Measurements from ENCODE around the gene IDH2. TPM values are rescaled to one million over a fixed set of nuclear protein-coding genes. Genes with fewer than 3 reads are reported as not detected.
"Not testable (repeated sequence)": the region's sequence is repeated elsewhere in the genome, so short reads cannot be mapped to it uniquely, and the experiment has no call there.

IDH2 gene
- total and polyA plus RNA-seq, 2 donors (not counting 3 experiments of a cell fraction or from before 2014, with no cell fraction given), result 123 to 127 TPM

GRCh38 chr15:90149609-90150340 lies 47.5 kb upstream of the IDH2 start:
- no TSS peak for BruUV-seq (replicated peaks)
- Histone ChIP-seq H4K20me1 (replicated peaks; ENCODE audit: control insufficient read depth, extremely low read depth, insufficient read depth, low read length) (no peaks in the 10 kb centered on the region), H3K9ac (replicated peaks; ENCODE audit: extremely low read depth, insufficient read depth, low read length) (no peak overlapping the region), H3K4me1 (ENCODE audit: control insufficient read depth, extremely low read depth, insufficient read depth, low read length) (no peaks in the 10 kb centered on the region), H3K4me3 (replicated peaks in 1 of 3; ENCODE audit: insufficient read depth in 1 of 3, low read depth in 1 of 3, low read length in 3 of 3) (no peak overlapping the region), H2AFZ (ENCODE audit: low read depth, low read length) (no peak overlapping the region), H3K27me3 (ENCODE audit: control insufficient read depth in 2 of 2, insufficient read depth in 2 of 2, low read length in 2 of 2) (peaks cover 0 to 2% of the 10 kb centered on the region in 2 experiments), H3K4me2 (ENCODE audit: insufficient read depth, low read length) (no peak overlapping the region), H3K79me2 (ENCODE audit: control insufficient read depth, insufficient read depth, low read length) (no peaks in the 10 kb centered on the region), H3K9me1 (replicated peaks; ENCODE audit: control insufficient read depth, extremely low read depth, insufficient read depth, low read length) (no peaks in the 10 kb centered on the region), H3K36me3 (ENCODE audit: control insufficient read depth in 2 of 2, extremely low read depth in 1 of 2, insufficient read depth in 2 of 2, low read length in 2 of 2) (no peaks in the 10 kb centered on the region), H3K9me3 (replicated peaks; ENCODE audit: control insufficient read depth, insufficient read depth, low read length) (no peaks in the 10 kb centered on the region), H3K27ac (ENCODE audit: insufficient read depth, low read depth, low read length) (no peak overlapping the region)
- dilution Hi-C loops (cut with MboI; ENCODE audit: extremely low pct_ligation_motif_present, low sequenced_read_pairs) (loop anchor here (10.0 kb wide), 1 partner anchor 65 kb away; no protein-coding TSS in a partner anchor), intact Hi-C loops (cut with micrococcal nuclease) (no loop called here)
- POLR2A ChIA-PET, result no interaction called here
- CTCF ChIA-PET, result interaction anchor here (3.7 kb wide), 1 partner anchor 71 kb away, joined by 19 read pairs; no protein-coding TSS in a partner anchor
- no peak for DNase-seq (ENCODE audit: low read depth, low spot score)
- TF ChIP-seq GATA2 (IDR thresholded peaks at IDR 0.05; ENCODE audit: insufficient read depth, insufficient read length, low read depth, low read length), result no peak
- TF ChIP-seq MAX (IDR thresholded peaks at IDR 0.05; ENCODE audit: insufficient read depth, insufficient read length), result no peak
- TF ChIP-seq JUN (IDR thresholded peaks at IDR 0.05; ENCODE audit: borderline replicate concordance, insufficient read depth, insufficient read length, low read depth), result no peak
- no peak for TF ChIP-seq MYC (IDR thresholded peaks at IDR 0.05; ENCODE audit: low read depth, low read length)
- no peak for TF ChIP-seq FOS (IDR thresholded peaks at IDR 0.05; ENCODE audit: borderline replicate concordance, insufficient read depth, low read length)
- TF ChIP-seq POLR2AphosphoS5 (IDR thresholded peaks at IDR 0.05; ENCODE audit: insufficient read depth, low read depth, low read length), result no peak
- no peak for TF ChIP-seq CTCF (IDR thresholded peaks at IDR 0.05; ENCODE audit: extremely low read depth in 1 of 2, insufficient read depth in 1 of 2, low read depth in 1 of 2, low read length in 2 of 2)
- TF ChIP-seq EZH2 (IDR thresholded peaks at IDR 0.05; ENCODE audit: borderline replicate concordance, low read depth, low read length, severe bottlenecking), result no peak
- TF ChIP-seq POLR2A (IDR thresholded peaks at IDR 0.05; ENCODE audit: low read depth, low read length), result no peak
- FAIRE-seq, result no peak

- H3K79me2 ChIP-seq (ENCODE audit: control insufficient read depth, insufficient read depth, low read length); H3K4me2 ChIP-seq (ENCODE audit: insufficient read depth, low read length); POLR2A ChIA-PET; H3K9me1 ChIP-seq (replicated peaks; ENCODE audit: control insufficient read depth, extremely low read depth, insufficient read depth, low read length); H3K27ac ChIP-seq (ENCODE audit: insufficient read depth, low read depth, low read length); H3K36me3 ChIP-seq (ENCODE audit: control insufficient read depth in 2 of 2, extremely low read depth in 1 of 2, insufficient read depth in 2 of 2, low read length in 2 of 2); BruUV-seq (replicated peaks); DNase-seq (ENCODE audit: low read depth, low spot score); H3K4me3 ChIP-seq (replicated peaks in 1 of 3; ENCODE audit: insufficient read depth in 1 of 3, low read depth in 1 of 3, low read length in 3 of 3); H3K27me3 ChIP-seq (ENCODE audit: control insufficient read depth in 2 of 2, insufficient read depth in 2 of 2, low read length in 2 of 2); H3K4me1 ChIP-seq (ENCODE audit: control insufficient read depth, extremely low read depth, insufficient read depth, low read length); H3K9ac ChIP-seq (replicated peaks; ENCODE audit: extremely low read depth, insufficient read depth, low read length); intact Hi-C loops (cut with micrococcal nuclease); H3K9me3 ChIP-seq (replicated peaks; ENCODE audit: control insufficient read depth, insufficient read depth, low read length); H4K20me1 ChIP-seq (replicated peaks; ENCODE audit: control insufficient read depth, extremely low read depth, insufficient read depth, low read length); H2AFZ ChIP-seq (ENCODE audit: low read depth, low read length); FAIRE-seq: not testable (repeated sequence)
- dilution Hi-C loops (cut with MboI; ENCODE audit: extremely low pct_ligation_motif_present, low sequenced_read_pairs), result loop anchor here (10.0 kb wide), 1 partner anchor 69 kb away; no protein-coding TSS in a partner anchor
- CTCF ChIA-PET, result interaction anchor here (1.5 kb wide), 1 partner anchor 155 kb away, joined by 3 read pairs; no protein-coding TSS in a partner anchor
These were observed 44.0 kb upstream of the IDH2 start for GRCh38 chr15:90146198-90146761.

All from endothelial cell of umbilical vein (primary cell).